ENCODE measurements around the gene KLF11. TPM values are rescaled to one million over a fixed set of nuclear protein-coding genes. Genes with fewer than 3 reads are reported as not detected.
"Not testable (repeated sequence)": the region's sequence is repeated elsewhere in the genome, so short reads cannot be mapped to it uniquely, and the experiment has no call there.

KLF11 gene
- total and polyA plus RNA-seq, 2 donors (not counting 1 experiment from before 2014, with no cell fraction given): 5.9 to 6.8 TPM

- DNase-seq (ENCODE audit: low read depth in 2 of 2); H2AFZ ChIP-seq (ENCODE audit: low read length); H3K9ac ChIP-seq (ENCODE audit: insufficient read depth, low read length); H3K9me3 ChIP-seq (ENCODE audit: control insufficient read depth, insufficient read depth, low read depth, low read length); H3K4me2 ChIP-seq (ENCODE audit: extremely low read depth, insufficient read depth, low read length); H3K36me3 ChIP-seq (ENCODE audit: control insufficient read depth, insufficient read depth, low read length); H3K27me3 ChIP-seq (ENCODE audit: control insufficient read depth, insufficient read depth, low read length); H4K20me1 ChIP-seq (ENCODE audit: control insufficient read depth, extremely low read depth, insufficient read depth, low read length); H3K79me2 ChIP-seq (ENCODE audit: control insufficient read depth, insufficient read depth, low read length); H3K27ac ChIP-seq (ENCODE audit: insufficient read depth, low read length); H3K4me3 ChIP-seq (replicated peaks in 1 of 4; ENCODE audit: control extremely low read depth in 1 of 4, insufficient read depth in 1 of 4, low read depth in 3 of 4, low read length in 4 of 4): not testable (repeated sequence)
- peaks cover 14% of the 10 kb centered on the region for H3K4me1 ChIP-seq (ENCODE audit: control insufficient read depth, extremely low read depth, insufficient read depth, low read length)
Measured at GRCh38 chr2:10011606-10012325, 31.6 kb upstream of the KLF11 start.

- not testable (repeated sequence) for H3K36me3 ChIP-seq (ENCODE audit: control insufficient read depth, insufficient read depth, low read length); H3K4me2 ChIP-seq (ENCODE audit: extremely low read depth, insufficient read depth, low read length); H3K27ac ChIP-seq (ENCODE audit: insufficient read depth, low read length); H3K27me3 ChIP-seq (ENCODE audit: control insufficient read depth, insufficient read depth, low read length); H3K79me2 ChIP-seq (ENCODE audit: control insufficient read depth, insufficient read depth, low read length); H4K20me1 ChIP-seq (ENCODE audit: control insufficient read depth, extremely low read depth, insufficient read depth, low read length); H3K9me3 ChIP-seq (ENCODE audit: control insufficient read depth, insufficient read depth, low read depth, low read length); H2AFZ ChIP-seq (ENCODE audit: low read length); DNase-seq (ENCODE audit: low read depth in 2 of 2); H3K4me3 ChIP-seq (replicated peaks in 1 of 4; ENCODE audit: control extremely low read depth in 1 of 4, insufficient read depth in 1 of 4, low read depth in 3 of 4, low read length in 4 of 4); H3K9ac ChIP-seq (ENCODE audit: insufficient read depth, low read length)
- peaks cover 14% of the 10 kb centered on the region for H3K4me1 ChIP-seq (ENCODE audit: control insufficient read depth, extremely low read depth, insufficient read depth, low read length)
Measured at GRCh38 chr2:10012366-10012962, 30.9 kb upstream of the KLF11 start.

GRCh38 chr2:10012963-10013461 lies 30.3 kb upstream of the KLF11 start:
- H3K9me3 ChIP-seq (ENCODE audit: control insufficient read depth, insufficient read depth, low read depth, low read length): no peaks in the 10 kb centered on the region
- DNase-seq (ENCODE audit: low read depth in 2 of 2): no peak
- no peak overlapping the region for H2AFZ ChIP-seq (ENCODE audit: low read length)

GRCh38 chr2:10013651-10014417 lies 29.5 kb upstream of the KLF11 start:
- H3K9me3 ChIP-seq (ENCODE audit: control insufficient read depth, insufficient read depth, low read depth, low read length); H2AFZ ChIP-seq (ENCODE audit: low read length); H3K4me2 ChIP-seq (ENCODE audit: extremely low read depth, insufficient read depth, low read length); H3K9ac ChIP-seq (ENCODE audit: insufficient read depth, low read length); H3K27me3 ChIP-seq (ENCODE audit: control insufficient read depth, insufficient read depth, low read length); H3K79me2 ChIP-seq (ENCODE audit: control insufficient read depth, insufficient read depth, low read length); H3K4me3 ChIP-seq (replicated peaks in 1 of 4; ENCODE audit: control extremely low read depth in 1 of 4, insufficient read depth in 1 of 4, low read depth in 3 of 4, low read length in 4 of 4); H4K20me1 ChIP-seq (ENCODE audit: control insufficient read depth, extremely low read depth, insufficient read depth, low read length); DNase-seq (ENCODE audit: low read depth in 2 of 2); H3K36me3 ChIP-seq (ENCODE audit: control insufficient read depth, insufficient read depth, low read length); H3K27ac ChIP-seq (ENCODE audit: insufficient read depth, low read length): not testable (repeated sequence)
- H3K4me1 ChIP-seq (ENCODE audit: control insufficient read depth, extremely low read depth, insufficient read depth, low read length): peaks cover 10% of the 10 kb centered on the region

More at GRCh38 chr2:10012963-10013461, 30.3 kb upstream of the KLF11 start:
- Histone ChIP-seq H3K9ac (ENCODE audit: insufficient read depth, low read length) (no peak overlapping the region), H3K27ac (ENCODE audit: insufficient read depth, low read length) (no peak overlapping the region), H3K27me3 (ENCODE audit: control insufficient read depth, insufficient read depth, low read length) (no peaks in the 10 kb centered on the region), H4K20me1 (ENCODE audit: control insufficient read depth, extremely low read depth, insufficient read depth, low read length) (no peaks in the 10 kb centered on the region), H3K4me1 (ENCODE audit: control insufficient read depth, extremely low read depth, insufficient read depth, low read length) (peaks cover 11% of the 10 kb centered on the region), H3K36me3 (ENCODE audit: control insufficient read depth, insufficient read depth, low read length) (no peaks in the 10 kb centered on the region), H3K4me3 (replicated peaks in 1 of 4; ENCODE audit: control extremely low read depth in 1 of 4, insufficient read depth in 1 of 4, low read depth in 3 of 4, low read length in 4 of 4) (no peak overlapping the region), H3K4me2 (ENCODE audit: extremely low read depth, insufficient read depth, low read length) (no peak overlapping the region), H3K79me2 (ENCODE audit: control insufficient read depth, insufficient read depth, low read length) (no peaks in the 10 kb centered on the region)
- no peak for TF ChIP-seq CTCF (conservative IDR thresholded peaks at IDR 0.05 in 1 of 2, IDR thresholded peaks at IDR 0.05 in 1 of 2; ENCODE audit: low read depth in 1 of 2, low read length in 2 of 2)
- TF ChIP-seq EZH2 (IDR thresholded peaks at IDR 0.05; ENCODE audit: low read length, missing control alignments): no peak
